IMR-90 (cell line): ENCODE measurements around the gene FAM3D. TPM values are rescaled to one million over a fixed set of nuclear protein-coding genes. Genes with fewer than 3 reads are reported as not detected.

Experiments
- ATAC-seq: fragments of 200-7000 bp; cut with Tn5 transposase; 2 replicates; pipeline ENCODE4 v1.9.1; 2020; ENCODE audit warnings: low read depth, mild to moderate bottlenecking, moderate library complexity
- BruUV-seq: library from RNA; stranded (reverse); fragments of 400-500 nt; replicated peaks from 2 replicates; lab custom pipeline; 2021; lab: Mats Ljungman, UMichigan
- CTCF ChIA-PET: fragments of 300-600 bp; formaldehyde crosslinking; extraction: SDS; loops from one replicate; lab custom pipeline; 2021; ENCODE audit warnings: antibody characterized with exemption; lab: Yijun Ruan, JAX
- POLR2A ChIA-PET: fragments of 300-600 bp; sonication (Branson Sonifier 250); formaldehyde crosslinking; loops from one replicate; lab custom pipeline; 2022; ENCODE audit warnings: antibody characterized with exemption; ENCODE audit not compliant: unreplicated experiment; lab: Charles Lee
- DNase-seq: peaks from one replicate; pipeline ENCODE4 v3.0.0; 2013
- H2AFZ ChIP-seq: replicated peaks from 2 replicates; pipeline ENCODE3; 2013; ENCODE audit warnings: low read length, mild to moderate bottlenecking; ENCODE audit not compliant: poor library complexity
- H2AK5ac ChIP-seq: 2 replicates; pipeline ENCODE4 v1.6.1; 2013; ENCODE audit warnings: low read depth, low read length, inconsistent platforms
- H2AK9ac ChIP-seq: replicated peaks from 2 replicates; pipeline ENCODE3; 2013; ENCODE audit warnings: mild to moderate bottlenecking, low read depth, low read length, moderate library complexity; ENCODE audit not compliant: poor library complexity
- H2BK120ac ChIP-seq: 2 replicates; pipeline ENCODE4 v1.6.1; 2013; ENCODE audit warnings: low read depth, low read length, inconsistent platforms
- H2BK15ac ChIP-seq: 3 replicates; pipeline ENCODE4 v1.6.1; 2013; ENCODE audit warnings: low read depth, low read length, inconsistent platforms
- H2BK20ac ChIP-seq: 2 replicates; pipeline ENCODE4 v1.6.1; 2013; ENCODE audit warnings: low read depth, mild to moderate bottlenecking, inconsistent platforms, low read length, moderate library complexity
- H2BK5ac ChIP-seq: 2 replicates; pipeline ENCODE4 v1.6.1; 2013; ENCODE audit warnings: mild to moderate bottlenecking, low read depth, low read length, inconsistent platforms; ENCODE audit not compliant: poor library complexity, severe bottlenecking
- H3K14ac ChIP-seq: replicated peaks from 2 replicates; pipeline ENCODE4 v1.6.1; 2013; ENCODE audit warnings: low read depth, low read length, inconsistent platforms
- H3K18ac ChIP-seq: 2 replicates; pipeline ENCODE4 v1.6.1; 2013; ENCODE audit warnings: low read depth, low read length, control low read depth
- H3K23ac ChIP-seq: 2 replicates; pipeline ENCODE4 v1.6.1; 2013; ENCODE audit warnings: low read depth, low read length, inconsistent platforms
- H3K27ac ChIP-seq: 2 replicates; pipeline ENCODE4 v1.5.1; 2013; ENCODE audit warnings: mild to moderate bottlenecking, control low read depth, low read length; ENCODE audit not compliant: insufficient read depth
- H3K27me3 ChIP-seq: 2 replicates; pipeline ENCODE4 v1.6.1; 2013; ENCODE audit warnings: low read length; ENCODE audit not compliant: control insufficient read depth, insufficient read depth
- H3K36me3 ChIP-seq: 2 replicates; pipeline ENCODE4 v1.6.1; 2013; ENCODE audit warnings: low read length, mixed read lengths; ENCODE audit not compliant: control insufficient read depth, insufficient read depth
- H3K4ac ChIP-seq: 2 replicates; pipeline ENCODE4 v1.6.1; 2013; ENCODE audit warnings: low read depth, low read length, inconsistent platforms
- H3K4me1 ChIP-seq: 2 replicates; pipeline ENCODE4 v1.6.1; 2013; ENCODE audit warnings: low read length, mixed read lengths; ENCODE audit not compliant: control insufficient read depth, insufficient read depth
- H3K4me2 ChIP-seq: 2 replicates; pipeline ENCODE4 v1.6.1; 2013; ENCODE audit warnings: low read depth, mild to moderate bottlenecking, control low read depth, low read length, moderate library complexity
- H3K4me3 ChIP-seq: 2 replicates; pipeline ENCODE4 v1.5.1; 2013; ENCODE audit warnings: low read depth, mild to moderate bottlenecking, control low read depth, low read length, moderate library complexity; ENCODE audit not compliant: insufficient read depth
- H3K56ac ChIP-seq: 2 replicates; pipeline ENCODE4 v1.6.1; 2013; ENCODE audit warnings: low read length, inconsistent platforms; ENCODE audit not compliant: insufficient read depth; ENCODE audit errors: extremely low read depth
- H3K79me1 ChIP-seq, 2 experiments: 2 replicates each; pipeline ENCODE4 v1.6.1; 2013; ENCODE audit warnings: low read length in 2 of 2, inconsistent platforms in 1 of 2, low read depth in 1 of 2
- H3K9ac ChIP-seq: 2 replicates; pipeline ENCODE4 v1.6.1; 2013; ENCODE audit warnings: low read depth, low read length, control low read depth
- H3K9me1 ChIP-seq: 2 replicates; pipeline ENCODE4 v1.6.1; 2013; ENCODE audit warnings: low read length, inconsistent platforms; ENCODE audit not compliant: insufficient read depth
- H3K9me3 ChIP-seq: 2 replicates; pipeline ENCODE4 v1.6.1; 2013; ENCODE audit warnings: low read length; ENCODE audit not compliant: control insufficient read depth, insufficient read depth
- H4K20me1 ChIP-seq: 2 replicates; pipeline ENCODE4 v1.6.1; 2013; ENCODE audit warnings: low read length, inconsistent platforms; ENCODE audit not compliant: insufficient read depth
- H4K5ac ChIP-seq: 2 replicates; pipeline ENCODE4 v1.6.1; 2013; ENCODE audit warnings: mild to moderate bottlenecking, low read depth, low read length, control low read depth
- H4K8ac ChIP-seq, 2 experiments: 2 replicates each; pipeline ENCODE4 v1.6.1; 2013; ENCODE audit warnings: low read depth in 2 of 2, low read length in 2 of 2, control low read depth in 1 of 2, inconsistent platforms in 1 of 2
- H4K91ac ChIP-seq: 2 replicates; pipeline ENCODE4 v1.6.1; 2013; ENCODE audit warnings: low read depth, low read length, inconsistent platforms; ENCODE audit not compliant: insufficient read depth
- CEBPB ChIP-seq: IDR thresholded peaks from 2 replicates; pipeline ENCODE4 v1.6.1; 2012; ENCODE audit warnings: low read depth, low read length, improper control_type of control experiment
- CHD1 ChIP-seq: IDR thresholded peaks from 2 replicates; pipeline ENCODE4 v1.6.1; 2012; ENCODE audit warnings: low read depth, low read length, improper control_type of control experiment
- FOS ChIP-seq: fragments of 150-350 bp; IDR thresholded peaks from 2 replicates; pipeline ENCODE4 v1.6.1; 2016; ENCODE audit warnings: low read depth, low read length
- MAFK ChIP-seq: IDR thresholded peaks from 2 replicates; pipeline ENCODE4 v1.6.1; 2012; ENCODE audit warnings: low read depth, low read length, improper control_type of control experiment
- MXI1 ChIP-seq: IDR thresholded peaks from 2 replicates; pipeline ENCODE4 v1.6.1; 2012; ENCODE audit warnings: low read depth, mild to moderate bottlenecking, low read length, moderate library complexity, borderline replicate concordance
- NFE2L2 ChIP-seq: fragments of 150-350 bp; IDR thresholded peaks from 2 replicates; pipeline ENCODE4 v1.6.1; 2016; ENCODE audit warnings: low read depth, mild to moderate bottlenecking, low read length
- POLR2A ChIP-seq: IDR thresholded peaks from 2 replicates; pipeline ENCODE4 v1.6.1; 2012; ENCODE audit warnings: mild to moderate bottlenecking, low read depth, low read length
- RAD21 ChIP-seq: IDR thresholded peaks from 2 replicates; pipeline ENCODE4 v1.6.1; 2012; ENCODE audit warnings: low read length, improper control_type of control experiment
- RCOR1 ChIP-seq: IDR thresholded peaks from 2 replicates; pipeline ENCODE4 v1.6.1; 2012; ENCODE audit warnings: mild to moderate bottlenecking, low read length, improper control_type of control experiment; ENCODE audit not compliant: insufficient replicate concordance
- RFX5 ChIP-seq: IDR thresholded peaks from 2 replicates; pipeline ENCODE4 v1.8.0; 2012; ENCODE audit warnings: low read depth, mild to moderate bottlenecking, low read length, moderate library complexity
- SMC3 ChIP-seq: fragments of 150-350 bp; IDR thresholded peaks from 2 replicates; pipeline ENCODE4 v1.6.1; 2016; ENCODE audit warnings: low read depth, mild to moderate bottlenecking, antibody characterized with exemption, low read length, moderate library complexity
- WGBS, 2 experiments: methylation state at CpG; one replicate each; pipeline versions ENCODE4 v1.1.5 to v1.1.7; 2013; ENCODE audit warnings: missing lambda C conversion rate in 2 of 2; ENCODE audit not compliant: insufficient read length in 1 of 2; ENCODE audit errors: extremely low coverage in 2 of 2; 5-methylcytosine and 5-hydroxymethylcytosine counted together
- dilution Hi-C: fragments of 300-500 bp; cut with HindIII; formaldehyde crosslinking; loops from one replicate; pipeline ENCODE4 v1.14.3; 2018; ENCODE audit warnings: low sequenced_read_pairs; ENCODE audit not compliant: unreplicated experiment
- in situ Hi-C: fragments of 300-500 bp; cut with MboI; formaldehyde crosslinking; loops from 3 replicates; pipeline ENCODE4 v1.14.3; 2019; ENCODE audit warnings: low sequenced_read_pairs, inconsistent platforms, mixed read lengths
- intact Hi-C: fragments of 100-400 bp; cut with micrococcal nuclease; formaldehyde crosslinking; loops from 2 replicates; pipeline ENCODE4 v1.10.0; 2022
- polyA plus RNA-seq, 3 experiments: library from polyadenylated mRNA; depleted of rRNA; stranded (reverse); fragments of >200 nt; gene quantifications; 2 replicates each; pipeline ENCODE4 v1.2.3, GENCODE V29; 2012; ENCODE audit warnings: low replicate concordance in 1 of 3
- total RNA-seq: library from RNA; depleted of rRNA; stranded (reverse); fragments of >200 nt; gene quantifications from 2 replicates; pipeline ENCODE4 v1.2.3, GENCODE V29; 2012
- TF ChIP-seq, protein P1 (sequence below): fragments of 150-350 bp; IDR thresholded peaks from 2 replicates; pipeline ENCODE4 v1.6.1; 2016; ENCODE audit warnings: low read depth, mild to moderate bottlenecking, low read length, moderate library complexity, borderline replicate concordance

Gene FAM3D
- total and polyA plus RNA-seq, 2 of the 4 experiments (the other 2 are of a cell fraction), result not detected

DNA sequence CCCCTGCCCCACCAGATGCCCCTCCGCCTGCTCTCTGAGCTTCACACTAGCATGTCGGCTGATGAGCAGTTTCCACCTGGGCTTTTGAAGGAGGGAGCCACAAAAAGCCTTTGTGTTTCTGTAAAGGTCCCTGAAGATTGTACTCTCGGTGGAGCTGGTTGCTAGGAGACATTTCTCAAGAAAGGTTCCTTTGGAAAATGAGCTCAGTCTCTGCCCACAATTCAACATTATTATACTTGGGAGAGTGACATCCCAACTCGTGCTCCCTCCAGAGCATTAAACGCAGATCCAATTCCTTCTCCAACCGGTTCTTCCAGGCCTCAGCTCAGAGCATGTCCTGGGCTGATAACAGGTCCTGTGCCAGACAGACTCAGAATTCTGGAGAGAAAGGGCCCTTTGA is 62.5 kb downstream of the FAM3D start:
- no peaks in the 10 kb centered on the region for H3K36me3 ChIP-seq
- H2BK20ac ChIP-seq, result no peak overlapping the region
- intact Hi-C loops, result no loop called here
- ChIA-PET CTCF (no interaction called here), POLR2A (no interaction called here)
- no TSS peak for BruUV-seq
- H2AK5ac ChIP-seq, result no peak overlapping the region
- H3K4me3 ChIP-seq, result no peak overlapping the region
- no peak overlapping the region for H2BK120ac ChIP-seq
- 62% methylated on average over 2 of the region's 6 CpGs; no CpG with 5 or more reads in 1 of the 2 experiments for WGBS, 2 experiments
- H3K14ac ChIP-seq, result no peak overlapping the region
- in situ Hi-C loops, result no loop called here
- no peaks in the 10 kb centered on the region for H3K9me1 ChIP-seq
- H3K4ac ChIP-seq, result no peak overlapping the region
- dilution Hi-C loops, result no loop called here
- H3K27me3 ChIP-seq, result peaks cover 50% of the 10 kb centered on the region
- no peak overlapping the region for H2AK9ac ChIP-seq
- no peak overlapping the region for H4K5ac ChIP-seq
- no peak overlapping the region for H3K9ac ChIP-seq
- no peak overlapping the region for H3K27ac ChIP-seq
- no peak for ATAC-seq
- no peaks in the 10 kb centered on the region for H3K4me1 ChIP-seq
- H2AFZ ChIP-seq, result no peak overlapping the region
- H4K8ac ChIP-seq, result no peak overlapping the region
- no peaks in the 10 kb centered on the region for H3K79me1 ChIP-seq
- no peak overlapping the region for H2BK5ac ChIP-seq
- no peak overlapping the region for H4K91ac ChIP-seq
- no peak overlapping the region for H2BK15ac ChIP-seq
- peaks cover 6% of the 10 kb centered on the region for H3K9me3 ChIP-seq
- no peak overlapping the region for H3K18ac ChIP-seq
- no peak overlapping the region for H3K56ac ChIP-seq
- DNase-seq, result no peak
- TF ChIP-seq FOS, result no peak
- TF ChIP-seq SMC3, result no peak
- TF ChIP-seq POLR2A, result no peak
- no peak for TF ChIP-seq MAFK
- TF ChIP-seq CHD1, result no peak
- TF ChIP-seq RFX5, result no peak
- TF ChIP-seq, protein P1, sequence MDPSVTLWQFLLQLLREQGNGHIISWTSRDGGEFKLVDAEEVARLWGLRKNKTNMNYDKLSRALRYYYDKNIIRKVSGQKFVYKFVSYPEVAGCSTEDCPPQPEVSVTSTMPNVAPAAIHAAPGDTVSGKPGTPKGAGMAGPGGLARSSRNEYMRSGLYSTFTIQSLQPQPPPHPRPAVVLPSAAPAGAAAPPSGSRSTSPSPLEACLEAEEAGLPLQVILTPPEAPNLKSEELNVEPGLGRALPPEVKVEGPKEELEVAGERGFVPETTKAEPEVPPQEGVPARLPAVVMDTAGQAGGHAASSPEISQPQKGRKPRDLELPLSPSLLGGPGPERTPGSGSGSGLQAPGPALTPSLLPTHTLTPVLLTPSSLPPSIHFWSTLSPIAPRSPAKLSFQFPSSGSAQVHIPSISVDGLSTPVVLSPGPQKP, result no peak
- no peak for TF ChIP-seq CEBPB
- no peak for TF ChIP-seq MXI1
- TF ChIP-seq RAD21, result no peak
- TF ChIP-seq NFE2L2, result no peak
- TF ChIP-seq RCOR1, result no peak
- no peak overlapping the region for H3K23ac ChIP-seq
- H4K20me1 ChIP-seq, result no peaks in the 10 kb centered on the region
- H3K4me2 ChIP-seq, result no peak overlapping the region
